Breast epithelium (tissue), 4 donors: ENCODE results near the gene TMCC1. TPM values are rescaled to one million over a fixed set of nuclear protein-coding genes. Genes with fewer than 3 reads are reported as not detected.

Experiments used
- DNase-seq, 2 donors: peaks; one replicate each; pipeline ENCODE4 v3.0.0-alpha.2; 2019; ENCODE audit warnings: low spot score in 2 of 2
- H3K27ac ChIP-seq, 2 donors: fragments of 200-600 bp; sonication (generic) in 1 of 2; one replicate each; pipeline ENCODE4 v1.5.1; 2016 to 2019; ENCODE audit warnings: mild to moderate bottlenecking in 1 of 2
- H3K27me3 ChIP-seq, 2 donors: fragments of 200-600 bp; sonication (generic) in 1 of 2; one replicate each; pipeline versions ENCODE4 v1.5.1 to v1.6.0; 2017 to 2019; ENCODE audit warnings: control low read depth in 1 of 2, mild to moderate bottlenecking in 1 of 2
- H3K36me3 ChIP-seq: fragments of 200-600 bp; one replicate; pipeline ENCODE4 v1.5.1; 2019
- H3K4me1 ChIP-seq, 2 donors: fragments of 200-600 bp; sonication (generic); one replicate each; pipeline ENCODE4 v1.5.1; 2016 to 2019; ENCODE audit warnings: control low read depth in 1 of 2
- H3K4me3 ChIP-seq, 3 donors: fragments of 200-600 bp; sonication (generic); 1 replicate in 2 of 3; 2 replicates in 1 of 3; pipeline ENCODE4 v1.5.1; 2016 to 2019; ENCODE audit warnings: mild to moderate bottlenecking in 3 of 3, moderate library complexity in 2 of 3
- H3K9me3 ChIP-seq, 2 donors: fragments of 200-600 bp; sonication (generic) in 1 of 2; one replicate each; pipeline ENCODE4 v1.5.1; 2016 to 2019; ENCODE audit warnings: control low read depth in 1 of 2
- CTCF ChIP-seq, 3 donors: fragments of 450-650 bp; IDR thresholded peaks; one replicate each; pipeline ENCODE4 v1.5.1; 2016 to 2017; ENCODE audit warnings: antibody characterized with exemption in 3 of 3, mild to moderate bottlenecking in 3 of 3, moderate library complexity in 3 of 3
- POLR2A ChIP-seq: fragments of 450-650 bp; IDR thresholded peaks from one replicate; pipeline ENCODE4 v1.6.1; 2016; ENCODE audit warnings: antibody characterized with exemption, mild to moderate bottlenecking, moderate library complexity
- POLR2AphosphoS5 ChIP-seq, 3 donors: sonication (generic); formaldehyde crosslinking; IDR thresholded peaks; one replicate each; pipeline ENCODE4 v1.6.1; 2017; ENCODE audit warnings: antibody characterized with exemption in 3 of 3
- intact Hi-C: fragments of 100-400 bp; cut with DNase I; formaldehyde crosslinking; loops from one replicate; pipeline ENCODE4 v1.15.1; 2023; ENCODE audit warnings: low total_unique reads
- total RNA-seq, 3 donors: library from RNA; depleted of rRNA; stranded (reverse); fragments of >200 nt; gene quantifications; one replicate each; pipeline ENCODE4 v1.1.0, GENCODE V29; 2016

TMCC1 gene
- total RNA-seq, 3 donors from 2014 or later = 29.4 to 48.1 (median 29.8) TPM

- intact Hi-C loops = loop anchor here (10.0 kb wide), 1 partner anchor 105 kb away; no protein-coding TSS in a partner anchor
- no peaks in the 10 kb centered on the region for H3K36me3 ChIP-seq
- TF ChIP-seq CTCF (IDR thresholded peaks at IDR 0.05) = no peak
- no peak for TF ChIP-seq POLR2A
- no peak for TF ChIP-seq POLR2AphosphoS5 (IDR thresholded peaks at IDR 0.05)
- H3K27ac ChIP-seq = peak overlapping the region; percentile 83 to 95
- H3K4me1 ChIP-seq = peaks cover 9 to 22% of the 10 kb centered on the region in 2 donors
- no peaks in the 10 kb centered on the region for H3K9me3 ChIP-seq
- H3K4me3 ChIP-seq = peak overlapping the region in 1 of 3 donors; percentile 5
- no peaks in the 10 kb centered on the region for H3K27me3 ChIP-seq
- no peak for DNase-seq
Measured at GRCh38 chr3:129599607-129600006, 293.9 kb downstream of the TMCC1 start.

- Histone ChIP-seq H3K36me3 (no peaks in the 10 kb centered on the region), H3K4me3 (no peak overlapping the region), H3K27ac (peak overlapping the region; percentile 83 to 95), H3K27me3 (no peaks in the 10 kb centered on the region), H3K4me1 (peaks cover 9 to 22% of the 10 kb centered on the region in 2 donors), H3K9me3 (no peaks in the 10 kb centered on the region)
- DNase-seq = no peak
- intact Hi-C loops = loop anchor here (10.0 kb wide), 1 partner anchor 104 kb away; no protein-coding TSS in a partner anchor
- no peak for TF ChIP-seq CTCF (IDR thresholded peaks at IDR 0.05)
- TF ChIP-seq POLR2A = no peak
- TF ChIP-seq POLR2AphosphoS5 (IDR thresholded peaks at IDR 0.05) = no peak
Measured at GRCh38 chr3:129599073-129599472, 294.4 kb downstream of the TMCC1 start.

- DNase-seq = no peak
- peaks cover 9 to 28% of the 10 kb centered on the region in 2 donors for H3K4me1 ChIP-seq
- no peak overlapping the region for H3K4me3 ChIP-seq
- no peaks in the 10 kb centered on the region for H3K9me3 ChIP-seq
- no peaks in the 10 kb centered on the region for H3K36me3 ChIP-seq
- TF ChIP-seq CTCF (IDR thresholded peaks at IDR 0.05) (no peak), POLR2A (no peak)
- H3K27ac ChIP-seq = peak overlapping the region; percentile 83 to 95
- H3K27me3 ChIP-seq = no peaks in the 10 kb centered on the region
- intact Hi-C loops = loop anchor here (10.0 kb wide), 1 partner anchor 104 kb away; no protein-coding TSS in a partner anchor
Measured at GRCh38 chr3:129598484-129598883, 295.0 kb downstream of the TMCC1 start.

- Histone ChIP-seq H3K27ac (peak overlapping the region; percentile 83 to 95), H3K4me3 (no peak overlapping the region), H3K36me3 (no peaks in the 10 kb centered on the region), H3K9me3 (no peaks in the 10 kb centered on the region), H3K27me3 (no peaks in the 10 kb centered on the region), H3K4me1 (peaks cover 9 to 33% of the 10 kb centered on the region in 2 donors)
- TF ChIP-seq POLR2AphosphoS5 (IDR thresholded peaks at IDR 0.05) (no peak), POLR2A (no peak), CTCF (IDR thresholded peaks at IDR 0.05) (no peak)
- DNase-seq = no peak
- intact Hi-C loops = loop anchor here (10.0 kb wide), 1 partner anchor 103 kb away; no protein-coding TSS in a partner anchor
Measured at GRCh38 chr3:129598000-129598381, 295.5 kb downstream of the TMCC1 start.

Other genes with a start within 250 kb of the TMCC1 start
- gene TRH, start 81.0 kb upstream of the TMCC1 start, total RNA-seq = not detected
- 1 to 10 TPM in 1 of 3 donors, not detected in 2; 1.3 TPM for gene ALG1L2, start 188.1 kb upstream of the TMCC1 start, total RNA-seq